AG09309 (cell line): ENCODE data around the gene CCDC3.

Experiments
- DNase-seq: peaks from one replicate; pipeline ENCODE4 v3.0.0-alpha.2; 2010; ENCODE audit warnings: low read depth
- H3K4me3 ChIP-seq: 2 replicates; pipeline ENCODE4 v1.5.1; 2011; ENCODE audit warnings: mild to moderate bottlenecking, low read depth, low read length, moderate library complexity; ENCODE audit not compliant: control insufficient read depth
- CTCF ChIP-seq: IDR thresholded peaks from 2 replicates; pipeline ENCODE4 v1.5.1; 2011; ENCODE audit warnings: mild to moderate bottlenecking, low read depth, low read length, inconsistent platforms; ENCODE audit not compliant: insufficient read depth, control insufficient read depth; ENCODE audit errors: missing control alignments

The CCDC3 gene

GRCh38 chr10:12880423-12880822 lies 121.1 kb downstream of the CCDC3 start:
- DNase-seq = no peak
- TF ChIP-seq CTCF = no peak
- H3K4me3 ChIP-seq = no peak overlapping the region

- TF ChIP-seq CTCF = no peak
- no peak for DNase-seq
- no peak overlapping the region for H3K4me3 ChIP-seq
Measured at GRCh38 chr10:12877150-12877549, 124.4 kb downstream of the CCDC3 start.

- DNase-seq = no peak
- H3K4me3 ChIP-seq = no peak overlapping the region
- no peak for TF ChIP-seq CTCF
Measured at GRCh38 chr10:12876266-12876665, 125.2 kb downstream of the CCDC3 start.

GRCh38 chr10:12875100-12875499 lies 126.4 kb downstream of the CCDC3 start:
- no peak overlapping the region for H3K4me3 ChIP-seq
- TF ChIP-seq CTCF = no peak
- DNase-seq = no peak

GRCh38 chr10:12874501-12874900 lies 127.0 kb downstream of the CCDC3 start:
- DNase-seq = no peak
- TF ChIP-seq CTCF = no peak
- H3K4me3 ChIP-seq = no peak overlapping the region

GRCh38 chr10:12873172-12873571 lies 128.3 kb downstream of the CCDC3 start:
- no peak for TF ChIP-seq CTCF
- no peak overlapping the region for H3K4me3 ChIP-seq
- DNase-seq = no peak

GRCh38 chr10:12872577-12872976 lies 128.9 kb downstream of the CCDC3 start:
- TF ChIP-seq CTCF = no peak
- no peak overlapping the region for H3K4me3 ChIP-seq
- DNase-seq = no peak
